Stimulated activated CD4-positive, alpha-beta T cell treated with anti-CD3 and anti-CD28 coated beads, Interleukin-12 subunit alpha, Interleukin-12 subunit beta, amount 100 ng/mL, for 24 hours (primary cell): Measurements from ENCODE around the gene RICTOR.

Source experiments
- DNase-seq, 2 experiments: peaks; one replicate each; pipeline ENCODE4 v3.0.0-alpha.2; 2020; ENCODE audit warnings: low read depth in 2 of 2

RICTOR gene

DNA sequence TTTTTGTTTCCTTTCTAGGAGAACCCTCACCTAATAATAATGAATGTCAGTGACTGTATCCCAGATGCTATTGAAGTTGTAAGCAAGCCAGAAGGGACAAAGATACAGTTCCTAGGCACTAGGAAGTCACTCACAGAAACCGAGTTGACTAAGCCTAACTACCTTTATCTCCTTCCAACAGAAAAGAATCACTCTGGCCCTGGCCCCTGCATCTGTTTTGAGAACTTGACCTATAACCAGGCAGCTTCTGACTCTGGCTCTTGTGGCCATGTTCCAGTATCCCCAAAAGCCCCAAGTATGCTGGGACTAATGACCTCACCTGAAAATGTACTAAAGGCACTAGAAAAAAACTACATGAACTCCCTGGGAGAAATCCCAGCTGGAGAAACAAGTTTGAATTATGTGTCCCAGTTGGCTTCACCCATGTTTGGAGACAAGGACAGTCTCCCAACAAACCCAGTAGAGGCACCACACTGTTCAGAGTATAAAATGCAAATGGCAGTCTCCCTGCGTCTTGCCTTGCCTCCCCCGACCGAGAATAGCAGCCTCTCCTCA, 141.3 kb downstream of the RICTOR start:
- DNase-seq: no peak

DNA sequence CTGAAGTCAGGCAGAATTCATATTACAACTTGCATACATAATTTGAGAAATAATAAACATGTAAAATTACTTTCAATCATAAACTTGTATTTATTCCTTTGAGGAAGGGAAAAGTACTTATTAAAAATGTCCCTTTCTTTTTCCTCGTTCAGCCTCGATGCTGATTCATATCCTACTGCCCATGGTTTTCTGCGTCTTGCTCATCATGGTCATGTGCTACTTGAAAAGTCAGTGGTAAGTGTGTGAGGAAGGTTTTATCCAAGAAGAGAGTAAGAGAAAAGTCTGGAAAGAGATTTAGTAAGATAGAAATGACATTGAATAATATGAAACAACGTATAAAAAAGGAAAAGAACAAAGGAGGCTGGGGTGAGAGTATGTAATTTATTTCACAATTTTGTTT, 142.5 kb downstream of the RICTOR start:
- no peak for DNase-seq

DNA sequence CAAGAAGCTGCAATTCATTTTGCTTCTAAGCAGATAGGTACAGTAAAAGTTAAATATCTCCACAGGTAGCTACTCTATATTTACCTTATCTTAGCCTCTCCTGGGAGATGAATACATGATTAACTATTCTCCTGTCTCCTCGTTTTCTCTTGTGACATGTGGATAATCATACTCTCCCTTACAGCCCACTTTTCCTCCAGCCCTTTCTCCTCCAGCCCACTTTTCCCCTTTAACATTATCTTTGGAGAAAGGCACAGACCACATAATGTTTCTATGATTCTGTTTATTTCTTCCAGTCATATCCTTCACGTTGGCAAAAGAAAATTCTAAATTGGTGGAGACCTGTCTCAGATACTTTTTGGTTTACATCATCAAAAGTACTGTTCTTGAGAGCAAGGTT, 144.4 kb downstream of the RICTOR start:
- no peak for DNase-seq

DNA sequence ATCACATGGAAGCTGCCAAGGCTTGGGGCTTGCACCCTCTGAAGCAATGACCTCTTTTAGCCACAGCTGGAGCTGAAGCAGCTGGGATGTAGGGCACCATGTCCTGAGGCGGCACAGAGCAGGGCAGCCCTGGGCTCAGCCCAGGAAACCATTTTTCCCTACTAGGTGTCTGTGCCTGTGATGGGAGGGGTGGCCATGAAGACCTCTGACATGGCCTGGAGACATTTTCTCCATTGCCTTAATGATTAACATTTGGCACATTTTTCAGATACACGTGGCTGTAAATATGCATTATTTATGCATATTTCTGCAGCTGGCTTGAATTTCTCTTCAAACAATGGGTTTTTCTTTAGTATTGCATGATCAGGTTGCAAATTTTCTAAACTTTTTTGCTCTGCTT, 146.7 kb downstream of the RICTOR start:
- DNase-seq: no peak

DNA sequence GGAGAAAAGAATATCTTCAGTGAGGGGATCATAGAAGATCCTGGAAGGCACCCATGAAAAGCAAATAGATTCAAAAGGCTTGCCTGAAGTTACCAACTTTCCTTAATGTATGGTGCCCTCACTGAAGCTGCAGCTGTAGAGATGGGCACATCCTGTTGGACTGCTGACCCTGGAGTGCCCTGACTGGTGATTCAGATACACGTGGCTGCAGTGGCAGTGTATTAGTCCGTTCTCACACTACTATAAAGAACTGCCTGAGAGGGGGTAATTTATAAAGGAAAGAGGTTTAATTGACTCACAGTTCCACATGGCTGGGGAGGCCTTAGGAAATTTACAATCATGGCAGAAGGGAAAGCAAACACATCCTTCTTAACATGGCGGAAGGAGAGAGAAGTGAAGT, 148.1 kb downstream of the RICTOR start:
- no peak for DNase-seq

DNA sequence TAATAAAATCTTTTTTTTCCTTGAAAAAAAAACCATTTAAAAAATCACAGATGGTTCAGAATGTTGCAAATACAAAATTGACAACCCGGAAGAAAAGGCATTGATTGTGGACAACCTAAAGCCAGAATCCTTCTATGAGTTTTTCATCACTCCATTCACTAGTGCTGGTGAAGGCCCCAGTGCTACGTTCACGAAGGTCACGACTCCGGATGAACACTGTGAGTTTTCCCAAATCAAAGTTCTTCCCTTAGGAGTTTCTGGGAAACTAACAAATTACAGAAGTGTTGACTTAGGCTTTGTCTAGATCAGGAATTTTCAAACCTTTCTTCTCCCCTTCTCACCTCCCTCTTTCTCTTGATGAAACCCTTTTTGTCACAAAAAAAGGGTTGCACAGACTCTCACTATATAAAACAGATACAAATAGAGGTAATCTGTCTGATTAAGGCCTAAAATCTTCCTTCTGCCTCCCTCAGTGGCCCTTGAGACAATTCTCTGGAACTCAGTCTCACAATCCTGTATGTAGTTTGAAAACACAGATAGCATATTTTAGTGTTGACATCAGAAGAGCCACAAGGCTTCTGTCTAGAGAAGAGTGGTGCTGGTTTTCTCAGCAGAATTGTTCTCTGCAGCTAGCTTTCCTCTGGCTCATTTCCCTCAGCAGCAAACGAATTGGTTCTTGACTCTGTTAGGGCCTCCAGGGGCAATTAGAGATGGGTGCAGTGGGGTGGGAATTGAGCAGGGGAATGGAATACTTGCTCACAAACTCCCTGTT, 148.9 kb downstream of the RICTOR start:
- no peak for DNase-seq

DNA sequence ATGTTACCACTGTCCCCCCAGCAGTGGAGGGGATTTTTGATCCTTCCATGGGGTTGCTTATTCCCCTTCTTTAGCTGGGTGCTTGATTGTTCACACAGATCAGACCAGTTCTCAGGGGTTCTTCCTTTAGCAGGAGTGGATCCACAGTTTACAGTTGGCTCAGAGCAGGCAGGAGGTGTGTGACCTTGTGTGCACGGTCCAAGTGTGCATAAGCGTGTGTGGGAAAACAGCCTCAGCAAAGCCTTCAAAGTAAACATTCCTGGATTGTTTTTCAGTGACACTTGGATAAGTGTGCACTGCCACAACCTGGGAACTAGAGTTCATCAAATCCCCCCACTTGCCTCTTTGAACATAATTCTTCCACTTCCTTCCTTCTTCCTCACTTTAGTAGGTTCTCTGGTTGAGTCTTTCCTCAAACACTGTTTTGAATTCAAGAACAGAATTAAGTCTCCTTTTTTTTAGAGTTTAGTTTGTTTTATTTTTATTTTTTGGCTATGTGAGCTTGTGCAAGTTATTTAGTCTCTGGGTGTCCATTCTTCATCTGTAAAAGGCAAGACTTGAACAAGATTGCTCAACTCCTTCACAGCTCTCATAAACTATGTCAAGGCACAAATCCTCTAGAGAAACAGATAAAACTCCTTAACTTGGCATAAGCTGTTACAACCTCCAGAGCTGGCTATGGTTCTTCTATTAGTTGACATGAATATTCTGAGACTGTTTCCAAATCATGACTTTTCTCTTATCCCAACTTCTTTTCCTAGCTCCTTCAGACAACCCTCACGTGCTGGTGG, 150.3 kb downstream of the RICTOR start:
- DNase-seq: no peak

DNA sequence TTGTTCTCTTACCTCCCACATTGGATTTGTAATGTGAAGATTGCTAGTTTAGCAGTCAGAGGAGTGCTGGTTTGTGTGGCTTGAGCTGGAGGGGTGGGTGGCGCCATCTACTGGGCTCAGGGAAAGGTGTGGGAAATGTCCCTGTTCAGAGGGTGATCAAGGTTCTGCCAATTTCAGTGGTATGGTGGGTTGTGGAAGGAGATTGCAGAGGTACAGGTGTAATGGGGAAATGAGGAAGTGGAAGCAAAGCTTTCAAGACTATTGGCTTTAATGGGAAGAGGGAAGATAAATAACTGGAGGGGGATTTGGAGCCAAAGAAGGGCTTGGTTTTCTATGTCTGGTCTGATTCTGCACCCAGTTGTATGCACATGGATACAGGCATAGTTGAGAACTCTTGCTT, 152.0 kb downstream of the RICTOR start:
- peak in 1 of 2 experiments; percentile 43 for DNase-seq

DNA sequence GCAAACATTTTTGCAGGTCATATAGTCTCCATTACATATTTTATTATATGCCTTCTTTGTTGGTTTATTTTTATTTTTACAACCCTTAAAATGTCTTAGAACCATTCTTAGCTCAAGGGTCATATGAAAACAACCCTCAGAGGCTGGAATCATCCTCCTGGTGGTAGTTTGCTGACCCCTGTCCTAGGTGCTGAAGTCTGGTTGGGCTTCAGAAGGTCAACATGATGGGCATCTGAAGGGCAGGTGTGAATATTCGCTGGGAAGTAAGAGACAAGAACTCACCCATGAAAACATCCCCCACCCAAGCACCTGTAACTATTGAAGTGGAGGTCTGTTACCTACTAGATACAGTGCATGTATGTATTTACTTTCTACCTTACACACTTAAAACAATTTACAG, 153.0 kb downstream of the RICTOR start:
- DNase-seq: no peak

DNA sequence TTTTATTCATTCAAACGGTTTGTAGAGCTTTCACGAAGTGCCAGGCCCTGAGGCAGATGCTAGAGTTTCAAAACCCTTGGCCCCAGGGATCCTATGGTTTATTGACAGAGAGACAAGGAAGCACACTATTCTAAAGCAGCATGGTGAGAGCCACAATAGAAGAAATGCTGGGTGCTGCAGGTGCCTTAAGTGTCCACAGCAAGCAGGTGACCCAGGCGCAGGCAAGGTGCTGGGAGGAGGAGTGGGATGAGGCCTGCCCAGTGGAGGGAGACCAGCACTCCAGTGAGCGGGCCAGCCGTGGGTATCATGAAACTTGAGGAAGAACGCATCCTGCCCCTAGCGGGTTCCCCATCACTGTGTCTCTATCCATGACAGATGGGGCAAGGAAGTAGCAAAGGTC, 157.4 kb downstream of the RICTOR start:
- no peak for DNase-seq

DNA sequence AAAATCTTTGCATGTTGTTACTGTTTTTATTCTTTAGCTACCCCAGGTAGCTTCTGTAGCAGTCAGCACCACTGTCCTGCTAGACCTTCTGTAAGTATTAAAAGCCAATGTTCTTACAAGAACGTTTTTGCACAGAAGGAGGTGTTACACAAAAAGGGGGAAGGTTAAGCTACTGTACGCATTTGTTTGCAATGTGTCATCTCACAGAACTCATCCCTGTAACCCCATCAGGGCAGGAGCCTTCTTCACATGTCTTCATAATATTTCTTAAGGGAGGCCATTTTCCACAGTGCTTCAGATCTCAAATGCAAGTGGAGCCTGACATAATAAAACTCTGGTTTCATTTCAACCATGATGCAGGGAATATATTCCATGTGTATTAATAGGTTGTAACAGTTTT, 160.5 kb downstream of the RICTOR start:
- DNase-seq: no peak

DNA sequence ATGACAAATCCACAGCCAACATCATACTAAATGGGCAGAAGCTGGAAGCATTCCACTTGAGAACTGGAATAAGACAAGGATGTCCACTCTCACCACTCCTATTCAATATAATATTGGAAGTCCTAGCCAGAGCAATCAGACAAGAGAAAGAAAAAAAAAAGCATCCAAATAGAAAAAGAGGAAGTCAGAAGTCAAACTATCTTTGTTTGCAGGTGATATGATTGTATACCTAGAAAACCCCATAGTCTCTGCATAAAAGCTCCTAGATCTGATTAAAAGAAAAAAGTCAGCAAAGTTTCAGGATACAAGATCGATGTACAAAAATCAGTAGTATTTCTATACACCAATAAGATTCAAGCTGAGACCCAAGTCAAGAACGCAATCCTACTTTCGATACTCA, 162.3 kb downstream of the RICTOR start:
- DNase-seq: no peak

DNA sequence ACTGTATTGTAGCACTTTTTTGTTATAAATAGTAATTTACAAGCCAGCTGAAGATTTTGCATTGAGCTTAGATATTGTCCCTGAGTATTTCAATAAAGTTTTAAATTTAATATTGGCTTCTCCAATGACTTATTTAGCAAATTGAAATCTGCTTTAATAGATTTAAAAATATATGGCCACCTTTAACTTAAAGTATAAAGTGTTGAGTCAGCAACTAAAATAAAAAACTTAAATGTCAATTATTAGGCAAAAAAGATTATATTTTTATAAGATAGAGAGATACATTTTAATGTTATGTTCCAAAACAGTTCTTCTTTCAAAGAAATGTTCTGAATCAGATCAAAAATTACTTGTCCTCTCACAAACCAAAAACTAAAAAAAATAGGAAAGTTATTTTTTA, 167.7 kb downstream of the RICTOR start:
- no peak for DNase-seq

DNA sequence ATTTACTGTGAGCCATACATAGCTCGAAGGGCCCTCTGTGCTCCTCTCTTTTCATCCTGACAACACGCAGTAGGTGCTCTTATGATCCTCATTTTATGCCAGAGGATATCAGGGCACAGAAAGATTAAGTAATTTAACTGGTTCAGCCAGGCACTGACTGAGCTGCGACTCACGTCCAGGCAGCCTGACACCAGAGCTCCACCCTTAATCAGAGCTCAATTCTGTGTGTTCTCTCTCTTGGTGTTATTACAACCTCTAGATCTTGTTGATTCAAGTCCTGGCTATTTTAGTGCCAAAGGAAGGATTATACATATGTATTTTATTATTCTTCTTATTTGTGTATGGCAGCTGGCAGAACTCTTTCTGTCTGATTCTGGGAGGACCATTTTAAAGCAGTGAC, 168.7 kb downstream of the RICTOR start:
- DNase-seq: no peak

DNA sequence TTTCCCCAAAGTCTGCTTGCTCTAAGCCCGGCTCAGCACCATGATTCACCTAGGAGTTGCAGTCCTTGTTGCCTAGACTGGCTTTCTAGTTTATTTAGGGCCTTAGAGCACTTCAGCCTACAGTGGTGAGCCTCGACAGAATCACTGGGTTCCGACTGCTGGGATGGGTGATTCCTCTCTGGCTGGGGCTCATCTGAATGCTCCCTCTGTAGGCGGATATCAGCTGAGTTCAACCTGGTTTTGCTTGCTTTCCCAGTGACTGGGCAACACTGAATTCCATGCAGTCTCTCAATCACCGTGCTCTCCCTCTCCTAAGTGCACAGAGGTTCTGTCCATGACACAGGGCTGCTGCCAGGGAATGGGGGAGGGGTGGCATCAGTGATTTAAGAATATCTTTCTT, 174.3 kb downstream of the RICTOR start:
- DNase-seq: no peak

DNA sequence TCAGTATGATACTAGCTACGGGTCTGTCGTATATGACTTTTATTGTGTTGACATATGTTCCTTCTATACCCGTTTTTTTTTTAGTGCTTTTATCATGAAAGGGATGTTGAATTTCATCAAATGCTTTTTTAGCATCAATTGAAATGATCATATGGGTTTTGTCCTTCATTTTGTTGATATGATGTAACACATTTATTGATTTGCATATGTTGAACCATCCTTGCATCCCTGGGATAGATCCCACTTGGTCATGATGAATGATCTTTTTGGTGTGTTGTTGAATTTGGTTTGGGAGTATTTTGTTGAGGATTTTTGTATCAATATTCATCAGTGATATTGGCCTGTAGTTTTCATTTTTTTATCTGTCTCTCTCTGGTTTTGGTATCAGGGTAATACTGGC, 177.4 kb downstream of the RICTOR start:
- no peak for DNase-seq

DNA sequence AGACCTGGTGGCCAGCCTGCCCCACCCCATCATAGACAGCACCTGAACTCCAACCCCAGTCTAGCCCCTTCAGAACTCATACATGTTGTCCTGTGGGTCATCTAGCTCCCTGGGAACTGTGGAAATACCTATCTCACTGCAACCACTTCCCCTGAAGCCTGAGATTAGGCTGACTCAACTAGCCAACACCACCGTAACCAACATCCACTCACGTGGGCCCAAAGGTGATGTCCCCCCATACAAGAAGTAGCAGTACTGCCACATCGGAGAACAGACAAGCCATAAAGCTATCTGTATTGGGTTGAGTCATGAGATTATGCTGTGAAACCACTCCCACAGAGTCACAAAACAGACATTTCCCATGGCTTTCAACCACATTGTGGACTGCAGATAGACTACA, 181.8 kb downstream of the RICTOR start:
- no peak for DNase-seq

DNA sequence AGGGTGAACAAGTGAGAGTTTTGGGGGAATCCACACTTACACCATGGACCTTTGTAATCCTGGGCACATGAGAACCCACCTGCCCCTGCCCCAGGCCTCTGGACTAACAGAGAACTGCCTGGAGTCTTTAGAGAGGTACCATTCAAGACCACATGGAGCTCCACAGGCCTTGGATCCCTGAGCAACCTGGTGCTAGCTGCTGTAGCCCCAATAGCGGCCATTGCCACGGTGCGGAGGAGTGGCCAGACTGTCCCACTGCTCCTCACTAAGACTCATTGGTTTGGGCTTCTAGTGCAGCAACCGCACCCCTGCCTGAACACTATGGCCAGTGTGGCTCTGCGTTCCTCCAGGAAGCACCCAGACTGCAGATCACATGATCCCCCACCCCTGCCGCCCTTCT, 182.6 kb downstream of the RICTOR start:
- no peak for DNase-seq

DNA sequence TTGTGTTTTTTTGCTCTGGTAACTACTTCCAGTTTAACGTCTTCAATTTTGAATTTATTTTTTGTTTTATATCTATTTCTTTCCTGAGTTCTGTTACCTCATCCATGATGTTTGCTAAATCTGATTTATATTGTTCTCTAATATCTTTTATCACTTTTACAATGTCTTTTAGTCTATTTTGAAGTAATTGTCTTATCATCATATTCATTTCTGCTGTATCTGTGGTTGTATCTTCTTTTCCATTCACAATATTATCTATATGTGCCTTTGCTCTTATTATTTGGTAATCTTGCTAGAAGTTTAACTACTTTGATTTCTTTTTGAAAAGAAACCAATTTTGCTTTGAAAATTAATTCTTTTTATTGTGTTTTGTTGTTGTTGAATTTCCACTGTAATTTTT, 184.8 kb downstream of the RICTOR start:
- no peak for DNase-seq

DNA sequence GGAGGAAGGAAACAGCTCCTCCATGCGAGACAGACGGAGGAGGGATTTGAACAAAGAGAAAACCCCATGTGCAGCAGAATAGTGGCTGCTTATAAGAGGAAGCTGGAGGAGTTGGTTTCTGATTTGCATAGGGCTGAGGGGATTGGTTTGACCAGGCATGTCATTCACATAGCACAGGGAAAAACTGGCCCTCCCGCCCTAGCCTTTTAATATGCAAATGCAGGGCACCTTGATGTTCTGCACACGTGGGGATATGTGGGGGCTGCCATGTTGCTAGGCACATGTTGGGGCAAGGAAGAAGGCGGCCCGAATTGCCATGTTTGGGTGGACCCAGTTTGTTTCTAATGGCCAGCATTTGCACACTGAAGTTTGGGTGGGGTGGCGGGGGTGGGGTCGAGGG, 186.2 kb downstream of the RICTOR start:
- no peak for DNase-seq
